Sigmoid colon (tissue), 4 donors: ENCODE data around the gene OR1M1.

Experiments used
- POLR2AphosphoS5 ChIP-seq, 4 donors: sonication (generic); formaldehyde crosslinking; IDR thresholded peaks; one replicate each; pipeline ENCODE4 v1.6.1; 2017; ENCODE audit warnings: antibody characterized with exemption in 4 of 4
- TF ChIP-seq, protein P1 (sequence below), 4 experiments: fragments of 450-650 bp in 3 of 4; fragments of 200-600 bp in 1 of 4; IDR thresholded peaks; one replicate each; pipeline ENCODE4 v1.5.1; 2016 to 2019; ENCODE audit warnings: antibody characterized with exemption in 4 of 4, mild to moderate bottlenecking in 3 of 4, moderate library complexity in 2 of 4

DNA sequence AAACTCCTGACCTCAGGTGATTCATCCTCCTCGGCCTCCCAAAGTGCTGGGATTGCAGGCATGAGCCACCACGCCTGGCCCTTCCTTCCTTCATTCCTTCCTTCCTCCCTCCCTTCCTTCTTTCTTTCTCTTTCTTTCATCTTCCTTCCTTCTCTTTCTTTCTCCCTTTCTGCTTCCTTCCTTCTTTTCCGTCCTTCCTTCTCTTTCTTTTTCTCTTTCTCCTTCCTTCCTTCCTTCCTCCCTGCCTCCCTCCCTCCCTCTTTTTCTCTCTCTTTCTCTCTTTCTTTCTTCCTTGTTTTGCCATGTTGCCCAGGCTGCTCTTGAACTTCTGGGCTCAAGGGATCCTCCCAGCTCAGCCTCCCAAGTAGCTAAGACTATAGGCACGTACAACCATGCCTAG is 40.2 kb upstream of the OR1M1 start:
- no peak for TF ChIP-seq POLR2AphosphoS5 (IDR thresholded peaks at IDR 0.05)
- TF ChIP-seq, protein P1, sequence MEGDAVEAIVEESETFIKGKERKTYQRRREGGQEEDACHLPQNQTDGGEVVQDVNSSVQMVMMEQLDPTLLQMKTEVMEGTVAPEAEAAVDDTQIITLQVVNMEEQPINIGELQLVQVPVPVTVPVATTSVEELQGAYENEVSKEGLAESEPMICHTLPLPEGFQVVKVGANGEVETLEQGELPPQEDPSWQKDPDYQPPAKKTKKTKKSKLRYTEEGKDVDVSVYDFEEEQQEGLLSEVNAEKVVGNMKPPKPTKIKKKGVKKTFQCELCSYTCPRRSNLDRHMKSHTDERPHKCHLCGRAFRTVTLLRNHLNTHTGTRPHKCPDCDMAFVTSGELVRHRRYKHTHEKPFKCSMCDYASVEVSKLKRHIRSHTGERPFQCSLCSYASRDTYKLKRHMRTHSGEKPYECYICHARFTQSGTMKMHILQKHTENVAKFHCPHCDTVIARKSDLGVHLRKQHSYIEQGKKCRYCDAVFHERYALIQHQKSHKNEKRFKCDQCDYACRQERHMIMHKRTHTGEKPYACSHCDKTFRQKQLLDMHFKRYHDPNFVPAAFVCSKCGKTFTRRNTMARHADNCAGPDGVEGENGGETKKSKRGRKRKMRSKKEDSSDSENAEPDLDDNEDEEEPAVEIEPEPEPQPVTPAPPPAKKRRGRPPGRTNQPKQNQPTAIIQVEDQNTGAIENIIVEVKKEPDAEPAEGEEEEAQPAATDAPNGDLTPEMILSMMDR (IDR thresholded peaks at IDR 0.05) = no peak
